Spleen (tissue), 11 donors: Measurements from ENCODE around the gene GARNL3. TPM values are rescaled to one million over a fixed set of nuclear protein-coding genes. Genes with fewer than 3 reads are reported as not detected.

Experiments
- DNase-seq: peaks from one replicate; pipeline ENCODE4 v3.0.0-alpha.2; 2020
- H3K27ac ChIP-seq, 8 donors: fragments of 200-600 bp; sonication (generic) in 7 of 8; 1 replicate in 4 of 8; 2 replicates in 4 of 8; pipeline versions ENCODE4 v1.5.0 to v1.8.0; 2016 to 2021; ENCODE audit warnings: inconsistent platforms in 4 of 8, mild to moderate bottlenecking in 4 of 8, moderate library complexity in 1 of 8
- H3K27me3 ChIP-seq, 7 donors: fragments of 200-600 bp; sonication (generic) in 6 of 7; replicated peaks in 1 of 7; 1 replicate in 4 of 7; 2 replicates in 3 of 7; pipeline versions ENCODE4 v1.5.0 to v1.8.0; 2016 to 2021; ENCODE audit warnings: inconsistent platforms in 3 of 7, mild to moderate bottlenecking in 1 of 7
- H3K36me3 ChIP-seq, 6 donors: fragments of 200-600 bp; sonication (generic) in 5 of 6; 1 replicate in 4 of 6; 2 replicates in 2 of 6; pipeline versions ENCODE4 v1.5.0 to v1.8.0; 2016 to 2021; ENCODE audit warnings: inconsistent platforms in 2 of 6
- H3K4me1 ChIP-seq, 6 donors: fragments of 200-600 bp; sonication (generic) in 5 of 6; 1 replicate in 3 of 6; 2 replicates in 3 of 6; pipeline versions ENCODE4 v1.5.0 to v1.8.0; 2016 to 2021; ENCODE audit warnings: inconsistent platforms in 3 of 6
- H3K4me3 ChIP-seq, 8 donors: fragments of 200-600 bp; sonication (generic) in 7 of 8; 1 replicate in 4 of 8; 2 replicates in 4 of 8; pipeline versions ENCODE4 v1.5.0 to v1.8.0; 2016 to 2021; ENCODE audit warnings: inconsistent platforms in 4 of 8, mild to moderate bottlenecking in 4 of 8, moderate library complexity in 2 of 8
- H3K9me3 ChIP-seq, 8 donors: fragments of 200-600 bp; sonication (generic) in 7 of 8; 1 replicate in 4 of 8; 2 replicates in 4 of 8; pipeline versions ENCODE4 v1.5.0 to v1.8.0; 2016 to 2021; ENCODE audit warnings: inconsistent platforms in 4 of 8
- POLR2A ChIP-seq, 3 donors: fragments of 450-650 bp; IDR thresholded peaks; one replicate each; pipeline ENCODE4 v1.5.1; 2017; ENCODE audit warnings: antibody characterized with exemption in 3 of 3, mild to moderate bottlenecking in 1 of 3
- POLR2AphosphoS5 ChIP-seq, 3 donors: sonication (generic); formaldehyde crosslinking; IDR thresholded peaks; one replicate each; pipeline ENCODE4 v1.5.1; 2017; ENCODE audit warnings: antibody characterized with exemption in 3 of 3
- WGBS, 5 donors: extraction: QIAGEN DNeasy Blood & Tissue Kit in 3 of 5; methylation state at CpG; one replicate each; pipeline versions ENCODE4 v1.1.5 to v1.1.7; 2013 to 2018; 5-methylcytosine and 5-hydroxymethylcytosine counted together
- intact Hi-C: fragments of 100-400 bp; cut with DNase I; formaldehyde crosslinking; loops from one replicate; pipeline ENCODE4 v1.15.0; 2023; ENCODE audit warnings: low total_unique reads
- polyA plus RNA-seq, 3 donors: library from polyadenylated mRNA; stranded (reverse); fragments of 200-250 nt; gene quantifications; one replicate each; pipeline ENCODE4 v1.2.1, GENCODE V29; 2013
- total RNA-seq, 7 donors: library from RNA; depleted of rRNA in 3 of 7; stranded (reverse); fragments of >200 nt in 3 of 7; fragmentation: NEBNext Ultra II Directional in 4 of 7; extraction: Animal tissue kit (Norgen Biotek cat#: 25700) in 4 of 7; gene quantifications; one replicate each; pipeline versions ENCODE4 v1.1.0 to v1.2.1, GENCODE V29; 2016 to 2021
- TF ChIP-seq, protein P1 (sequence below), 11 experiments: fragments of 200-600 bp in 7 of 11; fragments of 450-650 bp in 4 of 11; sonication (generic) in 4 of 11; IDR thresholded peaks in 8 of 11; conservative IDR thresholded peaks in 3 of 11; 1 replicate in 7 of 11; 2 replicates in 4 of 11; pipeline versions ENCODE4 v1.4.0 to v1.8.0; 2016 to 2021; ENCODE audit warnings: antibody characterized with exemption in 11 of 11, inconsistent platforms in 4 of 11, mild to moderate bottlenecking in 1 of 11
- donor health status: healthy with polysubstance abuse.
- donor health status: DM: no; HTN: no; CAD: no; lungs with moderate emphysema.
- donor health status: DM: no; HTN: no; CAD: no.
- donor health status: Bipolar disorder and iron deficiency.
- donor health status: healthy.
- donor health status: DM: no; HTN: no; CAD: no.
- donor health status: DM: yes; HTN: yes; CAD: no.

GARNL3 gene
- total and polyA plus RNA-seq, 10 donors: 2.1 to 14.7 (median 10.0) TPM

DNA sequence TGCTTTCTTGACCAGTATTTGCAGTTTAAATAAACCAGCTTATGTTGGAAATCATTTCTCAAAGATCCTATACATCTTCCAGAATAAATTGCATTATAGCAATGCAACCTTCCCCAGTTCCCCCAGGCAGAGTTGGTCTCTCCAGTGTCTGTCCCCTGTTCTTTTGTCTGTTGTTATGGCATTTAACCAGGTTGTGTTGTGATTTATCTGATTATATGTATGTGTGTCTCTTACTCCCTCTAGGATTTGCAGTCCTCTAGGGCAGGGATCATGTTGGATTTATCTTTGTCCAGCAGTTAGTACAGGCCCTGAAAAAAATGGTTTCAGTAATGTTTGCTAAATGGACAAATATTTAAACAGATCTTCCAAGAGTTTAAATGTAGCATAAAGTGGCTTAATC is 17.3 kb downstream of the GARNL3 start:
- H3K4me3 ChIP-seq: no peak overlapping the region
- no peak for DNase-seq
- no peak for TF ChIP-seq POLR2AphosphoS5 (IDR thresholded peaks at IDR 0.05)
- TF ChIP-seq POLR2A (IDR thresholded peaks at IDR 0.05): no peak
- TF ChIP-seq, protein P1, sequence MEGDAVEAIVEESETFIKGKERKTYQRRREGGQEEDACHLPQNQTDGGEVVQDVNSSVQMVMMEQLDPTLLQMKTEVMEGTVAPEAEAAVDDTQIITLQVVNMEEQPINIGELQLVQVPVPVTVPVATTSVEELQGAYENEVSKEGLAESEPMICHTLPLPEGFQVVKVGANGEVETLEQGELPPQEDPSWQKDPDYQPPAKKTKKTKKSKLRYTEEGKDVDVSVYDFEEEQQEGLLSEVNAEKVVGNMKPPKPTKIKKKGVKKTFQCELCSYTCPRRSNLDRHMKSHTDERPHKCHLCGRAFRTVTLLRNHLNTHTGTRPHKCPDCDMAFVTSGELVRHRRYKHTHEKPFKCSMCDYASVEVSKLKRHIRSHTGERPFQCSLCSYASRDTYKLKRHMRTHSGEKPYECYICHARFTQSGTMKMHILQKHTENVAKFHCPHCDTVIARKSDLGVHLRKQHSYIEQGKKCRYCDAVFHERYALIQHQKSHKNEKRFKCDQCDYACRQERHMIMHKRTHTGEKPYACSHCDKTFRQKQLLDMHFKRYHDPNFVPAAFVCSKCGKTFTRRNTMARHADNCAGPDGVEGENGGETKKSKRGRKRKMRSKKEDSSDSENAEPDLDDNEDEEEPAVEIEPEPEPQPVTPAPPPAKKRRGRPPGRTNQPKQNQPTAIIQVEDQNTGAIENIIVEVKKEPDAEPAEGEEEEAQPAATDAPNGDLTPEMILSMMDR (IDR thresholded peaks at IDR 0.05 in 8 of 11, conservative IDR thresholded peaks at IDR 0.05 in 3 of 11): no peak
- H3K9me3 ChIP-seq: no peaks in the 10 kb centered on the region
- no peak overlapping the region for H3K27ac ChIP-seq
- peaks cover 8 to 18% (median 9%) of the 10 kb centered on the region in 6 donors for H3K4me1 ChIP-seq
- intact Hi-C loops: no loop called here
- H3K27me3 ChIP-seq: no peaks in the 10 kb centered on the region
- no peaks in the 10 kb centered on the region for H3K36me3 ChIP-seq

DNA sequence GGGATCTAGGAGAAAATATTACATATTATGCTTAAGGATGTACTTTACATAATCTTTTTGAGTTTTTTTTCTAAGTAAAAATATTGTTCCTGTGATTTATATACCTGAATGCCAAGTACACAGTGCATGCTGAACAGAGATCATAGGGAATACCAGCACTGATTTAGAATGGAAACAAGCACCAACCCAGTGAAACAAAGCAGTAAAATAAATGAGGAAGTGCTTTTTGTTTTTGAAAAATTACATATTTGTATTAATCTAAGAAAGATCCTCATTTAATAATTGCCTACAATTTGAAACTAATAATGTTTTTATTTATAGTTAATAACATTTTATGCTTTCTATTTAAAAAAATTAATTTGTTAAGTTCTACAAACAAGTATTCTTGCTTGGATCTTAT is 18.0 kb downstream of the GARNL3 start:
- H3K36me3 ChIP-seq: no peaks in the 10 kb centered on the region
- TF ChIP-seq POLR2A (IDR thresholded peaks at IDR 0.05) (no peak), POLR2AphosphoS5 (IDR thresholded peaks at IDR 0.05) (no peak)
- TF ChIP-seq, protein P1 (IDR thresholded peaks at IDR 0.05 in 8 of 11, conservative IDR thresholded peaks at IDR 0.05 in 3 of 11): no peak
- DNase-seq: no peak
- H3K4me3 ChIP-seq: no peak overlapping the region
- H3K27me3 ChIP-seq: no peaks in the 10 kb centered on the region
- no peaks in the 10 kb centered on the region for H3K9me3 ChIP-seq
- peaks cover under 1 to 11% (median 2%) of the 10 kb centered on the region in 6 donors for H3K4me1 ChIP-seq
- H3K27ac ChIP-seq: no peak overlapping the region
- intact Hi-C loops: no loop called here

DNA sequence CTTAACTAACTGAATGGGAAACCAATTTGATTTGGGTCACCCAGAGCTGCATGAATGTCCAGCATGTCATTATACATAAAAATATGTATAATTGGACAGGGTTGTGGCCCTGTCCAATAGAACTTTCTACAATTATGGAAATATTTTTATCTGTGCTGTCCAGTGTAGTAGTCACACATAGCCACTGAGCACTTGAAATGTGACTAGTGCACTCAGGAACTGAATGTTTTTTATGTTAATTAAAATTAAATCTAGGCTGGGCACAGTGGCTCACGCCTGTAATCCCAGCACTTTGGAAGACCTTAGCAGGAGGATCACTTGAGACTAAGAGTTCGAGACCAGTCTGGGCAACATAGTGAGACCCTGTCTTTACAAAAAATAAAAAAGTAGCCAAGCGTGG is 18.6 kb downstream of the GARNL3 start:
- TF ChIP-seq POLR2AphosphoS5 (IDR thresholded peaks at IDR 0.05) (no peak), POLR2A (IDR thresholded peaks at IDR 0.05) (no peak)
- TF ChIP-seq, protein P1 (IDR thresholded peaks at IDR 0.05 in 8 of 11, conservative IDR thresholded peaks at IDR 0.05 in 3 of 11): no peak
- intact Hi-C loops: no loop called here
- Histone ChIP-seq H3K36me3 (no peaks in the 10 kb centered on the region), H3K4me1 (peaks cover 0 to 8% (median 0%) of the 10 kb centered on the region in 6 donors), H3K27ac (no peak overlapping the region), H3K4me3 (no peak overlapping the region), H3K27me3 (no peaks in the 10 kb centered on the region), H3K9me3 (no peaks in the 10 kb centered on the region)
- no peak for DNase-seq
- 84 to 97% (median 91%) methylated on average over 3 of the region's 3 CpGs for WGBS, 5 donors

DNA sequence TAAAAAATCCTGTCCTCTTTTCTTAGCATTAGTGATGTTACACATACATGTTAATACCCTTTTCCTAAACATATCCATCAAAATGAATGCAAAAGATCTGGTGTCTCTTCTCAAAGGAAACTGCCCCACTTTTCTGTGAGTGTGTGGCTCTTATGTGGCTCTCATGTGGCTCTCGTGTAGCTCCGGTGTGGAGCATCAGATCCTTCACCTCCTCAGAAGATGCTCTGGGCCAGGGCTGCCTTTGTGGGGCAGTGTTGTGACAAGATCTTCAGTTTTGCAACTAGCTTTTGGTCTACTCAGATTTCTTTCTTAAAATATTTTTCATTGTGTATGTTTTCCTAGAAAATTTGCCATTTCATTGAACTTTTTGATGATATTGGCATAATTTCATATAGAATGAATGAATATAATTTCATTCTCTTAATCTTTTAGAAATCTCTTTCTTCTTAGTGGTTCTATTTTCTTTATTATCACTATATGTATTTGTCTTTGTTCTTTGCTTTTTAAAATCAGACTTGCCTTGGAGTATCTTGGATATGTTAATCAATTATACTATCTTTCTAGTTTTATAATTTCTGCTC is 19.4 kb downstream of the GARNL3 start:
- WGBS, 5 donors: 16 to 59% (median 47%) methylated on average over 2 of the region's 2 CpGs
- H3K36me3 ChIP-seq: no peaks in the 10 kb centered on the region
- H3K27ac ChIP-seq: no peak overlapping the region
- no peak for TF ChIP-seq POLR2AphosphoS5 (IDR thresholded peaks at IDR 0.05)
- TF ChIP-seq POLR2A (IDR thresholded peaks at IDR 0.05): no peak
- H3K4me1 ChIP-seq: peaks cover 0 to 8% (median 0%) of the 10 kb centered on the region in 6 donors
- intact Hi-C loops: no loop called here
- H3K4me3 ChIP-seq: no peak overlapping the region
- DNase-seq: no peak
- no peaks in the 10 kb centered on the region for H3K9me3 ChIP-seq
- H3K27me3 ChIP-seq: no peaks in the 10 kb centered on the region

DNA sequence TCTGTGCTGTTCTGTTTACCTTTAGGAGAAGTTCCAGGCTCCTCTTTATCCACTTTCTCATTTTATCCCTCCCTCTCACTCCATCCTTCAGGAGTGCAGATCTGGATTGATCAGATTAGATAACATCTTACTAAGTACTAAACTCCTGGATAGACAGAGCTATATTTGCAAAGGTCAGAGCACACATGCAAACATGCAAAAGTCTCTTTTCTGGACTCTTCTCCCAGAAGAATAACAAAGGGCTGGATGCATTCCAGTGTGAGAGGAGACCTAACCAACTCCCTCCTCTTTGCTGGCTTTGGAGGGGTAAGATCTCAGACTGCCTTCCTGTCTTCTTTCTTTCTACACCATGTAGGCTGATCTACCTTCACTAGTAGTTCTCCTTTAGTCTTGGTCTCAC is 21.4 kb downstream of the GARNL3 start:
- Histone ChIP-seq H3K36me3 (no peaks in the 10 kb centered on the region), H3K4me3 (no peak overlapping the region), H3K4me1 (peaks cover 0 to 8% (median 0%) of the 10 kb centered on the region in 6 donors), H3K27ac (no peak overlapping the region), H3K27me3 (no peaks in the 10 kb centered on the region), H3K9me3 (no peaks in the 10 kb centered on the region)
- TF ChIP-seq POLR2A (IDR thresholded peaks at IDR 0.05) (no peak), POLR2AphosphoS5 (IDR thresholded peaks at IDR 0.05) (no peak)
- TF ChIP-seq, protein P1 (IDR thresholded peaks at IDR 0.05 in 8 of 11, conservative IDR thresholded peaks at IDR 0.05 in 3 of 11): no peak
- intact Hi-C loops: no loop called here
- no peak for DNase-seq
